ENCODE measurements around the gene COX5B.

DNA sequence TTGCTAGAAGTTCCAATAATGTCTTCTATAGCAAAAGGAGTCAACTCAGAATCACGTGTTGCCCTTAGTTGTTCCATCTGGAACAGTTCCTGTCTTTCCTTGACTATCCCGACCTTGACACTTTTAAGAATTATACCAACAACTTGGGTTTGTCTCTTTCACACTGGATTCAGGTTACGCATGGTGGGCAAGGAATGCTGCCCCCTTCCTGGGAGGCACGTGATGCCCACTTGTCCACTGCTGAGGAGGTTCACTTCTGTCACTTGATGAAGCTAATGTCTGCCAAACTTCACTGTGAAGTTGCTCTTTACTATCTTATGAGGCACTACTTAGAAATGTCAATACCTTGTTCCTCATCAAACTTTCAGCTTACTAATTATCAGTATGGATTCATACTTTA is 5.3 kb downstream of the COX5B start:
- TF ChIP-seq EP300 (IDR thresholded peaks at IDR 0.05) = no peak
- no peak for TF ChIP-seq CTCF (IDR thresholded peaks at IDR 0.05)
- no peak for TF ChIP-seq POLR2A (IDR thresholded peaks at IDR 0.05)
